H9 (cell line): Measurements from ENCODE around the gene SELENOH. TPM values are rescaled to one million over a fixed set of nuclear protein-coding genes. Genes with fewer than 3 reads are reported as not detected.

ENCODE experiments used
- DNase-seq: peaks from one replicate; pipeline ENCODE4 v3.0.0-alpha.2; 2017
- H2AFZ ChIP-seq: one replicate; pipeline ENCODE4 v1.6.1; 2013; ENCODE audit warnings: mild to moderate bottlenecking, low read length, control low read depth, moderate library complexity
- H2AK5ac ChIP-seq: 2 replicates; pipeline ENCODE4 v1.6.1; 2013; ENCODE audit warnings: low read length, control low read depth, mixed read lengths; ENCODE audit not compliant: insufficient read length
- H2BK120ac ChIP-seq: one replicate; pipeline ENCODE4 v1.6.1; 2013; ENCODE audit warnings: low read depth, mild to moderate bottlenecking, low read length, control low read depth, inconsistent platforms; ENCODE audit not compliant: poor library complexity, severe bottlenecking
- H2BK12ac ChIP-seq: 2 replicates; pipeline ENCODE4 v1.6.1; 2013; ENCODE audit warnings: low read length, control low read depth, mixed read lengths, low read depth; ENCODE audit not compliant: insufficient read length
- H2BK15ac ChIP-seq: 2 replicates; pipeline ENCODE4 v1.6.1; 2013; ENCODE audit warnings: low read depth, low read length, control low read depth
- H2BK20ac ChIP-seq: one replicate; pipeline ENCODE4 v1.6.1; 2013; ENCODE audit warnings: low read depth, mild to moderate bottlenecking, low read length, control low read depth, inconsistent platforms; ENCODE audit not compliant: poor library complexity, severe bottlenecking
- H2BK5ac ChIP-seq: 2 replicates; pipeline ENCODE4 v1.6.1; 2013; ENCODE audit warnings: low read length, control low read depth, mixed read lengths; ENCODE audit not compliant: insufficient read length
- H3K14ac ChIP-seq: 2 replicates; pipeline ENCODE4 v1.6.1; 2013; ENCODE audit warnings: low read length, control low read depth; ENCODE audit not compliant: insufficient read depth
- H3K18ac ChIP-seq: 2 replicates; pipeline ENCODE4 v1.6.1; 2013; ENCODE audit warnings: low read depth, mild to moderate bottlenecking, mixed read lengths, low read length, control low read depth; ENCODE audit not compliant: insufficient read length
- H3K23ac ChIP-seq: 2 replicates; pipeline ENCODE4 v1.6.1; 2013; ENCODE audit warnings: low read length, control low read depth, mixed read lengths, low read depth; ENCODE audit not compliant: insufficient read length
- H3K23me2 ChIP-seq: 2 replicates; pipeline ENCODE4 v1.6.1; 2013; ENCODE audit warnings: low read depth, mild to moderate bottlenecking, mixed read lengths, low read length, control low read depth; ENCODE audit not compliant: insufficient read length, poor library complexity, severe bottlenecking
- H3K27ac ChIP-seq: 2 replicates; pipeline ENCODE4 v1.5.1; 2013; ENCODE audit warnings: low read length, control low read depth, mixed read lengths, low read depth; ENCODE audit not compliant: insufficient read length
- H3K27me3 ChIP-seq: 2 replicates; pipeline ENCODE4 v1.6.1; 2013; ENCODE audit warnings: low read length, control low read depth, inconsistent platforms; ENCODE audit not compliant: insufficient read depth
- H3K4ac ChIP-seq: 2 replicates; pipeline ENCODE4 v1.6.1; 2013; ENCODE audit warnings: low read depth, mild to moderate bottlenecking, control low read depth, inconsistent platforms, low read length, moderate library complexity
- H3K4me1 ChIP-seq: 2 replicates; pipeline ENCODE4 v1.6.1; 2013; ENCODE audit warnings: low read length, control low read depth, inconsistent platforms; ENCODE audit not compliant: insufficient read depth
- H3K4me2 ChIP-seq: 2 replicates; pipeline ENCODE4 v1.6.1; 2013; ENCODE audit warnings: low read length, control low read depth, mixed read lengths; ENCODE audit not compliant: insufficient read length, insufficient read depth
- H3K56ac ChIP-seq: 2 replicates; pipeline ENCODE4 v1.6.1; 2013; ENCODE audit warnings: low read depth, mild to moderate bottlenecking, mixed read lengths, low read length, control low read depth; ENCODE audit not compliant: insufficient read length
- H3K79me1 ChIP-seq: 2 replicates; pipeline ENCODE4 v1.6.1; 2013; ENCODE audit warnings: low read depth, mild to moderate bottlenecking, moderate library complexity, low read length, control low read depth, inconsistent platforms; ENCODE audit not compliant: insufficient read depth, poor library complexity, severe bottlenecking
- H3K79me2 ChIP-seq: 2 replicates; pipeline ENCODE4 v1.6.1; 2013; ENCODE audit warnings: low read length, control low read depth, inconsistent platforms; ENCODE audit not compliant: insufficient read depth
- H3K9ac ChIP-seq: 2 replicates; pipeline ENCODE4 v1.6.1; 2013; ENCODE audit warnings: low read length, control low read depth, mixed read lengths; ENCODE audit not compliant: insufficient read length; ENCODE audit errors: extremely low read depth
- H3K9me3 ChIP-seq: one replicate; pipeline ENCODE4 v1.6.1; 2013; ENCODE audit warnings: low read depth, low read length, inconsistent platforms; ENCODE audit not compliant: control insufficient read depth
- H3T11ph ChIP-seq: one replicate; pipeline ENCODE4 v1.6.1; 2013; ENCODE audit warnings: mild to moderate bottlenecking, low read length, control low read depth, inconsistent platforms
- H4K20me1 ChIP-seq: one replicate; pipeline ENCODE4 v1.6.1; 2013; ENCODE audit not compliant: control insufficient read depth, insufficient read length, insufficient read depth
- H4K5ac ChIP-seq: 2 replicates; pipeline ENCODE4 v1.6.1; 2013; ENCODE audit warnings: low read depth, mild to moderate bottlenecking, mixed read lengths, low read length, control low read depth; ENCODE audit not compliant: insufficient read length
- H4K8ac ChIP-seq: replicated peaks from 2 replicates; pipeline ENCODE4 v1.6.1; 2013; ENCODE audit warnings: low read length, control low read depth, mixed read lengths, low read depth; ENCODE audit not compliant: insufficient read length
- H4K91ac ChIP-seq: 2 replicates; pipeline ENCODE4 v1.6.1; 2013; ENCODE audit warnings: low read depth, mild to moderate bottlenecking, moderate library complexity, mixed read lengths, low read length, control low read depth; ENCODE audit not compliant: insufficient read length
- H3K27ac Mint-ChIP-seq, 3 experiments: 2 replicates in 2 of 3; 3 replicates in 1 of 3; pipeline ENCODE4 v1.8.0; 2020 to 2021; ENCODE audit warnings: mixed read lengths in 3 of 3, mild to moderate bottlenecking in 1 of 3, moderate library complexity in 1 of 3
- H3K27me3 Mint-ChIP-seq: 2 replicates; pipeline ENCODE4 v1.8.0; 2021; ENCODE audit warnings: low read depth, mild to moderate bottlenecking, moderate library complexity, mixed read lengths
- H3K36me3 Mint-ChIP-seq, 3 experiments: 2 replicates in 2 of 3; 3 replicates in 1 of 3; pipeline ENCODE4 v1.8.0; 2020 to 2021; ENCODE audit warnings: low read depth in 3 of 3, mixed read lengths in 3 of 3; ENCODE audit not compliant: insufficient read depth in 1 of 3
- H3K4me1 Mint-ChIP-seq, 2 experiments: 2 replicates each; pipeline ENCODE4 v1.8.0; 2020; ENCODE audit warnings: mixed read lengths in 2 of 2
- H3K4me3 Mint-ChIP-seq, 2 experiments: 2 replicates in 1 of 2; 3 replicates in 1 of 2; pipeline ENCODE4 v1.8.0; 2020 to 2021; ENCODE audit warnings: mild to moderate bottlenecking in 2 of 2, mixed read lengths in 2 of 2, moderate library complexity in 1 of 2
- H3K9me3 Mint-ChIP-seq, 2 experiments: 2 replicates in 1 of 2; 3 replicates in 1 of 2; pipeline ENCODE4 v1.8.0; 2020; ENCODE audit warnings: mild to moderate bottlenecking in 2 of 2, mixed read lengths in 2 of 2, moderate library complexity in 1 of 2
- total RNA-seq: library from RNA; stranded (reverse); gene quantifications from 2 replicates; pipeline ENCODE4 v1.2.1, GENCODE V29; 2021
- TF ChIP-seq, protein P1 (sequence below): fragments of 200-600 bp; sonication (generic); conservative IDR thresholded peaks from 3 replicates; pipeline ENCODE4 v1.8.0; 2021; ENCODE audit warnings: antibody characterized with exemption, mild to moderate bottlenecking

SELENOH gene
- total RNA-seq, 1 experiment from 2014 or later, result 251 TPM

DNA sequence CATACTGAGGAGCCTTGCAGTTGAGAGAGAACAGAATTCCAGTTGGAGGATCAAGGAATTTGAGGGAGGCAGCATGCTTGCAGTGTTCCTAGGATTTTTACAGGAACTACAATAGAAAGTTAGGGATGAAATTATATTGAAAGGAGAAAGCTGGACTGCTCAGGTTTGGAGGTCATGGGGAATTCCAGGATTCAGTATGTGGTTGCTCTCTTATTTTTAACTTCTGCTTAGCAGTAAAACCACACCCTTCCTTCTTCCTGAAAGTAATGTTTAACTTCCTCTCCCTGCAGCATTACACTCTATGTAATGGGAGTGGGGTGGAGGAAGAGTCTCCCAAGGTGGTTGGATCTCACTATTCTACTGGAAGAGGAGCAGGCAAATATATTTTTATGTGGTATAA, 51.6 kb downstream of the SELENOH start:
- Histone ChIP-seq H3K27me3 (no peaks in the 10 kb centered on the region), H4K20me1 (no peaks in the 10 kb centered on the region), H3K9ac (no peak overlapping the region), H2BK15ac (no peak overlapping the region), H2BK20ac (no peak overlapping the region), H3K56ac (no peak overlapping the region), H4K5ac (no peak overlapping the region), H3T11ph (no peak overlapping the region), H2AK5ac (no peak overlapping the region), H3K79me2 (peaks cover 19% of the 10 kb centered on the region; the same call in 1 of the 2 replicates), H3K27ac (no peak overlapping the region), H3K23me2 (no peaks in the 10 kb centered on the region), H2BK5ac (no peak overlapping the region), H4K8ac (no peak overlapping the region), H2AFZ (no peak overlapping the region), H2BK12ac (no peak overlapping the region), H3K9me3 (no peaks in the 10 kb centered on the region), H3K4me2 (no peak overlapping the region), H3K18ac (no peak overlapping the region), H2BK120ac (no peak overlapping the region), H3K23ac (no peak overlapping the region), H3K4ac (no peak overlapping the region), H3K4me1 (peaks cover 6% of the 10 kb centered on the region; the same call in 1 of the 2 replicates), H3K79me1 (peaks cover 15% of the 10 kb centered on the region), H3K14ac (no peak overlapping the region), H4K91ac (no peak overlapping the region)
- H3K27me3 Mint-ChIP-seq, result no peaks in the 10 kb centered on the region
- H3K4me1 Mint-ChIP-seq, result peaks cover 19 to 25% of the 10 kb centered on the region in 2 experiments
- peaks cover 26 to 61% (median 61%) of the 10 kb centered on the region in 3 experiments for H3K36me3 Mint-ChIP-seq
- no peak for DNase-seq
- peak overlapping the region; percentile 6 to 80 (median 71); a peak in 4 of 7 replicates for H3K27ac Mint-ChIP-seq
- TF ChIP-seq, protein P1, sequence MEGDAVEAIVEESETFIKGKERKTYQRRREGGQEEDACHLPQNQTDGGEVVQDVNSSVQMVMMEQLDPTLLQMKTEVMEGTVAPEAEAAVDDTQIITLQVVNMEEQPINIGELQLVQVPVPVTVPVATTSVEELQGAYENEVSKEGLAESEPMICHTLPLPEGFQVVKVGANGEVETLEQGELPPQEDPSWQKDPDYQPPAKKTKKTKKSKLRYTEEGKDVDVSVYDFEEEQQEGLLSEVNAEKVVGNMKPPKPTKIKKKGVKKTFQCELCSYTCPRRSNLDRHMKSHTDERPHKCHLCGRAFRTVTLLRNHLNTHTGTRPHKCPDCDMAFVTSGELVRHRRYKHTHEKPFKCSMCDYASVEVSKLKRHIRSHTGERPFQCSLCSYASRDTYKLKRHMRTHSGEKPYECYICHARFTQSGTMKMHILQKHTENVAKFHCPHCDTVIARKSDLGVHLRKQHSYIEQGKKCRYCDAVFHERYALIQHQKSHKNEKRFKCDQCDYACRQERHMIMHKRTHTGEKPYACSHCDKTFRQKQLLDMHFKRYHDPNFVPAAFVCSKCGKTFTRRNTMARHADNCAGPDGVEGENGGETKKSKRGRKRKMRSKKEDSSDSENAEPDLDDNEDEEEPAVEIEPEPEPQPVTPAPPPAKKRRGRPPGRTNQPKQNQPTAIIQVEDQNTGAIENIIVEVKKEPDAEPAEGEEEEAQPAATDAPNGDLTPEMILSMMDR, result no peak
- no peaks in the 10 kb centered on the region for H3K9me3 Mint-ChIP-seq
- H3K4me3 Mint-ChIP-seq, result no peak overlapping the region

Other genes with a start within 250 kb of the SELENOH start
- 16.3 and 17.0 TPM in 2 replicates for gene SLC43A1, start 225.8 kb upstream of the SELENOH start, total RNA-seq
- gene TIMM10, start 210.7 kb upstream of the SELENOH start, total RNA-seq, result 126 and 130 TPM in 2 replicates
- 0.18 TPM in 1 of 2 replicates, not detected in the other for gene SMTNL1, start 203.9 kb upstream of the SELENOH start, total RNA-seq
- 38.2 and 38.9 TPM in 2 replicates for gene UBE2L6, start 173.8 kb upstream of the SELENOH start, total RNA-seq
- 35.2 and 37.9 TPM in 2 replicates for gene SERPING1, start 143.8 kb upstream of the SELENOH start, total RNA-seq
- 0.13 TPM in 1 of 2 replicates, not detected in the other for gene YPEL4, start 91.6 kb upstream of the SELENOH start, total RNA-seq
- 35.5 and 37.4 TPM in 2 replicates for gene CLP1, start 83.7 kb upstream of the SELENOH start, total RNA-seq
- 65.2 and 67.2 TPM in 2 replicates for gene ZDHHC5, start 73.4 kb upstream of the SELENOH start, total RNA-seq
- gene MED19, start 29.3 kb upstream of the SELENOH start, total RNA-seq, result 17.6 and 17.9 TPM in 2 replicates
- 91.1 and 91.3 TPM in 2 replicates for gene TMX2, start 28.9 kb upstream of the SELENOH start, total RNA-seq
- gene BTBD18, start 10.3 kb downstream of the SELENOH start, total RNA-seq, result not detected in 2 replicates
- 164 and 166 TPM in 2 replicates for gene CTNND1, start 20.3 kb downstream of the SELENOH start, total RNA-seq